Smooth muscle cell (in vitro differentiated cells): ENCODE measurements around the gene SRP9. TPM values are rescaled to one million over a fixed set of nuclear protein-coding genes. Genes with fewer than 3 reads are reported as not detected.

Experiments
- DNase-seq: peaks from one replicate; lab custom pipeline; 2025; ENCODE audit not compliant: unreplicated experiment; lab: John Stamatoyannopoulos, UW
- H2AFZ ChIP-seq: fragments of 200-600 bp; sonication (generic); 2 replicates; pipeline ENCODE4 v1.6.0; 2016; ENCODE audit warnings: antibody characterized with exemption, low read depth, mild to moderate bottlenecking
- H3F3A ChIP-seq: fragments of 200-600 bp; sonication (generic); 2 replicates; pipeline ENCODE4 v1.6.0; 2017; ENCODE audit warnings: antibody characterized with exemption, low read depth
- H3K27ac ChIP-seq: fragments of 200-600 bp; sonication (generic); 2 replicates; pipeline ENCODE4 v1.5.1; 2016; ENCODE audit warnings: low read depth, mild to moderate bottlenecking
- H3K27me3 ChIP-seq: fragments of 200-600 bp; sonication (generic); 2 replicates; pipeline ENCODE4 v1.6.1; 2016; ENCODE audit warnings: low read depth, mild to moderate bottlenecking
- H3K36me3 ChIP-seq: fragments of 200-600 bp; sonication (generic); 2 replicates; pipeline ENCODE4 v1.5.1; 2016; ENCODE audit warnings: low read depth
- H3K4me1 ChIP-seq: fragments of 200-600 bp; sonication (generic); 2 replicates; pipeline ENCODE4 v1.5.1; 2016; ENCODE audit warnings: low read depth
- H3K4me2 ChIP-seq: fragments of 200-600 bp; sonication (generic); 2 replicates; pipeline ENCODE4 v1.6.0; 2016; ENCODE audit warnings: mild to moderate bottlenecking
- H3K4me3 ChIP-seq: fragments of 200-600 bp; sonication (generic); 2 replicates; pipeline ENCODE4 v1.5.1; 2016; ENCODE audit warnings: mild to moderate bottlenecking
- H3K79me2 ChIP-seq: fragments of 200-600 bp; sonication (generic); 2 replicates; pipeline ENCODE4 v1.6.0; 2016; ENCODE audit warnings: low read depth, mild to moderate bottlenecking
- H3K9ac ChIP-seq: fragments of 200-600 bp; sonication (generic); 2 replicates; pipeline ENCODE4 v1.6.0; 2016; ENCODE audit warnings: low read depth
- H3K9me3 ChIP-seq: fragments of 200-600 bp; sonication (generic); replicated peaks from 2 replicates; pipeline ENCODE4 v1.5.1; 2016; ENCODE audit warnings: low read depth
- H4K20me1 ChIP-seq: fragments of 200-600 bp; sonication (generic); 2 replicates; pipeline ENCODE4 v1.6.0; 2016; ENCODE audit warnings: low read depth
- CTCF ChIP-seq: fragments of 200-600 bp; sonication (generic); IDR thresholded peaks from 2 replicates; pipeline ENCODE4 v1.5.1; 2017; ENCODE audit warnings: borderline replicate concordance, mild to moderate bottlenecking, antibody characterized with exemption; ENCODE audit not compliant: insufficient read depth, poor library complexity, severe bottlenecking
- WGBS: methylation state at CpG from one replicate; pipeline ENCODE4 v1.1.7; 2016; ENCODE audit warnings: low lambda C conversion rate; 5-methylcytosine and 5-hydroxymethylcytosine counted together
- polyA plus RNA-seq: library from polyadenylated mRNA; unstranded; fragments of >200 nt; fragmentation: Nextera tagmentation; extraction: Ambion mirVana; gene quantifications from 2 replicates; pipeline ENCODE4 v1.2.1, GENCODE V29; 2016
- total RNA-seq: library from RNA; depleted of rRNA; stranded (reverse); fragments of >200 nt; gene quantifications from 2 replicates; pipeline ENCODE4 v1.2.3, GENCODE V29; 2014

SRP9 gene
- total and polyA plus RNA-seq, 2 experiments from 2014 or later: 301 to 394 TPM

- H3K4me3 ChIP-seq: no peak overlapping the region
- no peak for TF ChIP-seq CTCF
- no peaks in the 10 kb centered on the region for H4K20me1 ChIP-seq
- H3K27me3 ChIP-seq: no peaks in the 10 kb centered on the region
- no peaks in the 10 kb centered on the region for H3K36me3 ChIP-seq
- no peak overlapping the region for H3K9ac ChIP-seq
- H3F3A ChIP-seq: peaks cover 37% of the 10 kb centered on the region
- no peak overlapping the region for H2AFZ ChIP-seq
- H3K4me1 ChIP-seq: peaks cover 33% of the 10 kb centered on the region
- H3K4me2 ChIP-seq: peak overlapping the region; percentile 53
- no peaks in the 10 kb centered on the region for H3K79me2 ChIP-seq
- H3K9me3 ChIP-seq: no peaks in the 10 kb centered on the region
- WGBS: 86% methylated on average over 6 of the region's 6 CpGs
- no peak for DNase-seq
- H3K27ac ChIP-seq: peak overlapping the region; percentile 86
These were observed 11.5 kb upstream of the SRP9 start for GRCh38 chr1:225765982-225766674.

- no peak overlapping the region for H3K4me3 ChIP-seq
- 12% methylated on average over 8 of the region's 8 CpGs for WGBS
- DNase-seq: no peak
- H3K9me3 ChIP-seq: no peaks in the 10 kb centered on the region
- peak overlapping the region; percentile 43 for H3K9ac ChIP-seq
- no peaks in the 10 kb centered on the region for H3K36me3 ChIP-seq
- H4K20me1 ChIP-seq: no peaks in the 10 kb centered on the region
- TF ChIP-seq CTCF: no peak
- no peaks in the 10 kb centered on the region for H3K27me3 ChIP-seq
- peaks cover 32% of the 10 kb centered on the region for H3K4me1 ChIP-seq
- H3K79me2 ChIP-seq: no peaks in the 10 kb centered on the region
- H3K4me2 ChIP-seq: peak overlapping the region; percentile 53
- H3F3A ChIP-seq: peaks cover 37% of the 10 kb centered on the region
- H2AFZ ChIP-seq: no peak overlapping the region
- peak overlapping the region; percentile 86 for H3K27ac ChIP-seq
These were observed 10.5 kb upstream of the SRP9 start for GRCh38 chr1:225766967-225767633.

- H3K4me3 ChIP-seq: no peak overlapping the region
These were observed 9.7 kb upstream of the SRP9 start for GRCh38 chr1:225767634-225768540.

More at GRCh38 chr1:225767634-225768540, 9.7 kb upstream of the SRP9 start:
- peak overlapping the region; percentile 53 for H3K4me2 ChIP-seq
- H3K27ac ChIP-seq: peak overlapping the region; percentile 86
- WGBS: 57% methylated on average over 17 of the region's 17 CpGs
- H3K9me3 ChIP-seq: no peaks in the 10 kb centered on the region
- no peaks in the 10 kb centered on the region for H4K20me1 ChIP-seq
- H2AFZ ChIP-seq: no peak overlapping the region
- peaks cover 29% of the 10 kb centered on the region for H3K4me1 ChIP-seq
- DNase-seq: no peak
- no peak for TF ChIP-seq CTCF
- H3K27me3 ChIP-seq: no peaks in the 10 kb centered on the region
- H3K9ac ChIP-seq: peak overlapping the region; percentile 13
- H3K79me2 ChIP-seq: no peaks in the 10 kb centered on the region
- H3K36me3 ChIP-seq: no peaks in the 10 kb centered on the region
- peaks cover 39% of the 10 kb centered on the region for H3F3A ChIP-seq
